Osteoblast (primary cell): ENCODE results near the gene ACAP1. TPM values are rescaled to one million over a fixed set of nuclear protein-coding genes. Genes with fewer than 3 reads are reported as not detected.

Source experiments
- DNase-seq: peaks from one replicate; pipeline ENCODE4 v3.0.0; 2011; ENCODE audit warnings: low spot score, mixed read lengths; ENCODE audit not compliant: insufficient read length; ENCODE audit errors: missing footprints
- H2AFZ ChIP-seq: 2 replicates; pipeline ENCODE4 v1.6.0; 2011; ENCODE audit warnings: mild to moderate bottlenecking, low read length
- H3K27ac ChIP-seq: 2 replicates; pipeline ENCODE4 v1.5.1; 2011; ENCODE audit warnings: mild to moderate bottlenecking, low read depth, low read length, moderate library complexity
- H3K27me3 ChIP-seq: 2 replicates; pipeline ENCODE4 v1.6.0; 2012; ENCODE audit warnings: mild to moderate bottlenecking, control low read depth, inconsistent platforms, low read length, moderate library complexity; ENCODE audit not compliant: insufficient read depth
- H3K36me3 ChIP-seq: 2 replicates; pipeline ENCODE4 v1.5.1; 2011; ENCODE audit warnings: mild to moderate bottlenecking, low read length, control low read depth, moderate library complexity; ENCODE audit not compliant: insufficient read depth
- H3K4me1 ChIP-seq: 2 replicates; pipeline ENCODE4 v1.5.1; 2011; ENCODE audit warnings: mild to moderate bottlenecking, low read length, control low read depth, moderate library complexity; ENCODE audit not compliant: insufficient read depth
- H3K4me2 ChIP-seq: 2 replicates; pipeline ENCODE4 v1.6.0; 2011; ENCODE audit warnings: mild to moderate bottlenecking, low read length; ENCODE audit not compliant: insufficient read depth
- H3K4me3 ChIP-seq: fragments of 200-600 bp; sonication (generic); 3 replicates; pipeline ENCODE4 v1.5.1; 2012; ENCODE audit warnings: mild to moderate bottlenecking, low read length, inconsistent platforms; ENCODE audit not compliant: insufficient read depth
- H3K79me2 ChIP-seq: 2 replicates; pipeline ENCODE4 v1.6.0; 2012; ENCODE audit warnings: mild to moderate bottlenecking, low read length, control low read depth, inconsistent platforms; ENCODE audit not compliant: insufficient read depth
- H3K9me3 ChIP-seq: 2 replicates; pipeline ENCODE4 v1.5.1; 2011; ENCODE audit warnings: low read depth, low read length, control low read depth
- H4K20me1 ChIP-seq: 2 replicates; pipeline ENCODE4 v1.6.0; 2012; ENCODE audit warnings: mild to moderate bottlenecking, low read length, control low read depth; ENCODE audit not compliant: insufficient read depth
- total RNA-seq: library from RNA; depleted of rRNA; stranded (reverse); fragments of >200 nt; gene quantifications from 2 replicates; pipeline ENCODE4 v1.2.3, GENCODE V29; 2012
- TF ChIP-seq, protein P1 (sequence below): IDR thresholded peaks from 2 replicates; pipeline ENCODE4 v1.5.1; 2011; ENCODE audit warnings: mild to moderate bottlenecking, low read depth, low read length, moderate library complexity; ENCODE audit errors: extremely low read depth

The ACAP1 gene
- total RNA-seq, 1 donor, result not detected

DNA sequence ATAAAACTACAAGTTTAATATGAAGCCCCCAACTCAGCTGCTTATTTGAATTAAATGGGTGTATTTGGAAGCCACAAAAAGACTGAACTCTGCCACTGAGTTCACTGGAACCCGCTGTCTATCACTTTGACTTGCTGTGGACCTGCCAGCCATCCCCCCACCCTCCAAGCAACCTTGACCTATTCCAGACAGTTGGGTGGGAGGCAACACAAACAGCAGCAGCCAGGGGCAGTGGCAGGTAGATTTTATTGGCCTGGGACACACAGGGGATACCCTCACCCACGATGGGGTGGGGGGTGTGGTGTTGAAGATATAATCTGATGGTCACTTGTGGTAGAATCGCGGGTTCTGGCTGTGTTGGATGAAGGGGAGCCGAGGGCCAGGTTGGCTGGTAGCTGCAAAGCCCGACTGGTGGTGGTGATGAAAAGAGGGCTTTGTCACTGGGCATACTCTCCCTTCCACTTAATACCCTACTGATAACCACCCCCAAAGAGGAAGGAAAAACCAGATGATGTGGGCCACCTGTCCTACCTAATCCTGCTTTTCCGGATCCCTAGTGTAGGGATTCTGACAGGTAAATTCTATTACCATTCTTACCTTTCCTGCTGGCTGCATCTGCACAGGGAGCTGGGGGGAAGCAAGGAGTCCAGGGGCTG lies 23.8 kb upstream of the ACAP1 start:
- no peak overlapping the region for H3K4me3 ChIP-seq
- peaks cover 69% of the 10 kb centered on the region for H3K79me2 ChIP-seq
- DNase-seq, result peak; percentile 53
- H4K20me1 ChIP-seq, result peaks cover 62% of the 10 kb centered on the region
- no peaks in the 10 kb centered on the region for H3K27me3 ChIP-seq
- TF ChIP-seq, protein P1, sequence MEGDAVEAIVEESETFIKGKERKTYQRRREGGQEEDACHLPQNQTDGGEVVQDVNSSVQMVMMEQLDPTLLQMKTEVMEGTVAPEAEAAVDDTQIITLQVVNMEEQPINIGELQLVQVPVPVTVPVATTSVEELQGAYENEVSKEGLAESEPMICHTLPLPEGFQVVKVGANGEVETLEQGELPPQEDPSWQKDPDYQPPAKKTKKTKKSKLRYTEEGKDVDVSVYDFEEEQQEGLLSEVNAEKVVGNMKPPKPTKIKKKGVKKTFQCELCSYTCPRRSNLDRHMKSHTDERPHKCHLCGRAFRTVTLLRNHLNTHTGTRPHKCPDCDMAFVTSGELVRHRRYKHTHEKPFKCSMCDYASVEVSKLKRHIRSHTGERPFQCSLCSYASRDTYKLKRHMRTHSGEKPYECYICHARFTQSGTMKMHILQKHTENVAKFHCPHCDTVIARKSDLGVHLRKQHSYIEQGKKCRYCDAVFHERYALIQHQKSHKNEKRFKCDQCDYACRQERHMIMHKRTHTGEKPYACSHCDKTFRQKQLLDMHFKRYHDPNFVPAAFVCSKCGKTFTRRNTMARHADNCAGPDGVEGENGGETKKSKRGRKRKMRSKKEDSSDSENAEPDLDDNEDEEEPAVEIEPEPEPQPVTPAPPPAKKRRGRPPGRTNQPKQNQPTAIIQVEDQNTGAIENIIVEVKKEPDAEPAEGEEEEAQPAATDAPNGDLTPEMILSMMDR, result no peak
- H3K4me1 ChIP-seq, result peaks cover 40% of the 10 kb centered on the region
- no peak overlapping the region for H3K27ac ChIP-seq
- no peak overlapping the region for H2AFZ ChIP-seq
- H3K4me2 ChIP-seq, result no peak overlapping the region
- no peaks in the 10 kb centered on the region for H3K9me3 ChIP-seq
- H3K36me3 ChIP-seq, result peaks cover 58% of the 10 kb centered on the region

DNA sequence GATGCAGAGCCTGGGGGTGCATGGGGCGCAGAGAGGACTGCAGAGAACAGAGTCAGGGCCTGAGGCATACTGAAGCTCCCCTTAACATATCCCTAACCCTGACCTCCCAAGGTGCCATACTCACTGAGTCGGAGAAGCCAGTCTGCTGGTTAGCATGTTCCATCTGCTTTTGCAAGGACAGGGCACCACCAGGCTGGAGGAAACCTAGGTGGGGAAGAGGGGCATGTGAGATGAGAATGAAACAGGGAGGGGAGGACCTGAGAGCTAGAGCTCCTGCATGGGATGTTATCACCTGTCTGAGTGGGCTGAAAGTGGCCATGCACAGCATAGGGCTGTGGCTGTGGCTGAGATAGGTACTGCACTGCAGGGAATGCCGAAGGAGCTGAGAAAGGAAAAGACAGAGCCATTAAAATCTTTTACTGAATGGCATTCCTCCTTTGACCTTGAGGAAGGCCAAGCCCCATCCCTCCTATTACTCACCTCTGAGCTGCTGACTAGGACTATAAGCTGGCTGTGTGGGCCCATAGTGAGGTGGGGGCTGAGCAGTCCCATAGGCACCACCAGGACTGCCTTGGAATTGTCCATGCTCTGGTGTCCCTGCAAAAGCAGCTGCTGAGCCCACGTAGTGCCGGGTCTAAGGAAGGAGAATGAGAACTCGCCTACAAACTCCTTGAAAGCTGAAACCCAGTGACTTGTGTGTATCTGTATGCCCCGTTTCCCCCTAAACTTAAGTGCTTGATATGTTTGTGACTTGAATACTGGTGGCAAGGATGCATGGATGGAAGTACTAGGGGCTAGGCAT lies 23.0 kb upstream of the ACAP1 start:
- H3K27me3 ChIP-seq, result no peaks in the 10 kb centered on the region
- TF ChIP-seq, protein P1, result peak; percentile 26
- H3K27ac ChIP-seq, result peak overlapping the region; percentile 70
- no peaks in the 10 kb centered on the region for H3K9me3 ChIP-seq
- peaks cover 64% of the 10 kb centered on the region for H3K36me3 ChIP-seq
- peak; percentile 69 for DNase-seq
- H3K4me1 ChIP-seq, result peaks cover 40% of the 10 kb centered on the region
- peaks cover 61% of the 10 kb centered on the region for H4K20me1 ChIP-seq
- peak overlapping the region; percentile 97 for H3K4me2 ChIP-seq
- H2AFZ ChIP-seq, result no peak overlapping the region
- peak overlapping the region; percentile 6 for H3K4me3 ChIP-seq
- peaks cover 61% of the 10 kb centered on the region for H3K79me2 ChIP-seq

DNA sequence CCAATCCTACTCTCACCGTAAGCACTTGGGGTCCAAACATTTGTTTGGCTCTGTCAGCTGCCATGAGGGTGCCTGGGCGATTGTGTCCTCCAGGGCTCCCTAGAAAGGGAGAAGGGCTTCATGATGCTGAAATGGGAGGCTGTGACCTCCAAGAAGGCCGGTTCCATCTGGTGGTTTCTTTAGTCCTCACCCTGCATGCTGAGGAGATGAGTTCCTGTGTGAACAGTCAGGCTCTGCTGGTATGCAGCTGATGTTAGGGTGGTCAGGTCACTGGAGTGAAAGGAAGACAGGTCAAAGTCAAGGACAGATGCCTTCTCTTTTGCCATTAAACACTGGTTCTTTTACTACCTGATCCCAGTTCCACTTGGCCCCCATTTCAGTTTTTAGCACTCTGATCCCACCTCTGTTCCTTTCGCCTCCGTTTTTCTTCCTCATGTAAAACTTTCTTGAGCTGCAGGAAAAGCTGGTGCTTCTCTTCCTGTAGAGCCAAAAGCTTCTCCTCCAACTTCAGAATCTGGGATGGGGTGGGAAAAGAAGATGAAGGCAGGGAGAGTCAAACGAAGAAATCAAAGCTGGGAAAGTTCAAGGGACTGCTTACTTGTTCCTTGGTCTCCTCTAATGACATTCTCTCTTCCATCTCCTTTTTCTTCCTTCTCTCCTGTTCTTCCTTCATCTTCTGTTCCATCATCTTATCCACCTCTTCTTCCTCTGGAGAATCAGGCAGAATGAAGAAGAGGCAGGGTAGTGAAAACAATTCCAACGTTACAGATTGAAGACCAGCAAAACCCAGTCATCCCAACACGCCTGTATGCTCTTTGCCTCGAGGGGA lies 22.2 kb upstream of the ACAP1 start:
- peaks cover 72% of the 10 kb centered on the region for H3K36me3 ChIP-seq

More for the DNA sequence above, 22.2 kb upstream of the ACAP1 start:
- TF ChIP-seq, protein P1, result no peak
- Histone ChIP-seq H3K4me1 (peaks cover 39% of the 10 kb centered on the region), H3K4me2 (peak overlapping the region; percentile 97), H3K79me2 (peaks cover 53% of the 10 kb centered on the region), H2AFZ (no peak overlapping the region), H3K9me3 (no peaks in the 10 kb centered on the region), H3K4me3 (peak overlapping the region; percentile 91), H3K27ac (peak overlapping the region; percentile 70), H3K27me3 (no peaks in the 10 kb centered on the region), H4K20me1 (peaks cover 53% of the 10 kb centered on the region)
- DNase-seq, result peak; percentile 89
